HCT116 (cell line): ENCODE results near the gene RBM27. TPM values are rescaled to one million over a fixed set of nuclear protein-coding genes. Genes with fewer than 3 reads are reported as not detected.

ENCODE experiments used
- ATAC-seq: fragments of 200-7000 bp; cut with Tn5 transposase; 2 replicates; pipeline ENCODE4 v1.9.1; 2020; ENCODE audit warnings: mild to moderate bottlenecking, moderate library complexity
- BruUV-seq: library from RNA; stranded (reverse); fragments of 400-500 nt; replicated peaks from 2 replicates; lab custom pipeline; 2021; lab: Mats Ljungman, UMichigan
- CTCF ChIA-PET: fragments of 300-600 bp; sonication (Branson Sonifier 250); formaldehyde crosslinking; loops from one replicate; lab custom pipeline; 2021; ENCODE audit warnings: antibody characterized with exemption; lab: Charles Lee
- POLR2A ChIA-PET: fragments of 300-600, 350-600 bp; sonication (Branson Sonifier 250); formaldehyde crosslinking; loops from one replicate; lab custom pipeline; 2021; ENCODE audit warnings: antibody characterized with exemption; lab: Charles Lee
- RAD21 ChIA-PET, 2 experiments: fragments of 300-600 bp; sonication (Branson Sonifier 250); formaldehyde crosslinking; loops; one replicate each; lab custom pipeline; 2023; ENCODE audit warnings: low total read pairs in 2 of 2; ENCODE audit not compliant: uncharacterized antibody in 2 of 2, unreplicated experiment in 2 of 2, low non-redundant PET in 1 of 2; lab: Charles Lee
- DNase-seq: peaks from one replicate; pipeline ENCODE4 v3.0.0-alpha.2; 2010; ENCODE audit warnings: low read depth, low spot score
- H2AFZ ChIP-seq: fragments of 200-600 bp; shearing (Covaris generic), sonication (generic); 2 replicates; pipeline ENCODE4 v1.6.1; 2017; ENCODE audit warnings: low read depth, mixed run types, mixed read lengths, antibody characterized with exemption, low read length; ENCODE audit not compliant: poor library complexity, severe bottlenecking
- H3K27ac ChIP-seq: 2 replicates; pipeline ENCODE4 v1.5.1; 2012; ENCODE audit warnings: low read depth, low read length
- H3K27me3 ChIP-seq: fragments of 200-600 bp; sonication (generic); 2 replicates; pipeline ENCODE4 v1.6.1; 2016; ENCODE audit warnings: mixed run types, low read length, mixed read lengths; ENCODE audit not compliant: insufficient read depth
- H3K36me3 ChIP-seq, 2 experiments: fragments of 200-500 bp in 1 of 2; fragments of 200-600 bp in 1 of 2; sonication (Bioruptor generic) in 1 of 2; sonication (generic) in 1 of 2; 2 replicates each; pipeline versions ENCODE4 v1.5.1 to v1.6.1; 2014 to 2016; ENCODE audit warnings: low read length in 2 of 2, inconsistent platforms in 1 of 2, mixed read lengths in 1 of 2, mixed run types in 1 of 2; ENCODE audit not compliant: insufficient read depth in 2 of 2, control insufficient read depth in 1 of 2
- H3K4me1 ChIP-seq, 2 experiments: fragments of 200-600 bp in 1 of 2; sonication (generic) in 1 of 2; 2 replicates each; pipeline versions ENCODE4 v1.5.1 to v1.6.1; 2012 to 2017; ENCODE audit warnings: low read length in 2 of 2, inconsistent platforms in 1 of 2, mild to moderate bottlenecking in 1 of 2, mixed read lengths in 1 of 2, mixed run types in 1 of 2, moderate library complexity in 1 of 2; ENCODE audit not compliant: insufficient read depth in 2 of 2, control insufficient read depth in 1 of 2
- H3K4me2 ChIP-seq: fragments of 200-600 bp; sonication (generic); 2 replicates; pipeline ENCODE4 v1.6.1; 2017; ENCODE audit warnings: mixed run types, low read length, mixed read lengths
- H3K4me3 ChIP-seq, 2 experiments: fragments of 200-600 bp in 1 of 2; sonication (generic) in 1 of 2; replicated peaks in 1 of 2; 2 replicates each; pipeline ENCODE4 v1.5.1; 2011 to 2016; ENCODE audit warnings: low read length in 2 of 2, control low read depth in 1 of 2, low read depth in 1 of 2, mild to moderate bottlenecking in 1 of 2, mixed read lengths in 1 of 2, mixed run types in 1 of 2
- H3K79me2 ChIP-seq: fragments of 200-600 bp; sonication (generic); 2 replicates; pipeline ENCODE4 v1.6.1; 2017; ENCODE audit warnings: mild to moderate bottlenecking, mixed run types, low read length, moderate library complexity, mixed read lengths; ENCODE audit not compliant: insufficient read depth
- H3K9ac ChIP-seq: fragments of 200-600 bp; sonication (generic); 2 replicates; pipeline ENCODE4 v1.6.1; 2016; ENCODE audit warnings: low read length, mixed read lengths
- H3K9me2 ChIP-seq: fragments of 200-600 bp; sonication (generic), shearing (Covaris generic); 2 replicates; pipeline ENCODE4 v1.6.1; 2017; ENCODE audit warnings: mixed run types, mild to moderate bottlenecking, moderate library complexity; ENCODE audit not compliant: insufficient read depth
- H3K9me3 ChIP-seq, 2 experiments: fragments of 200-500 bp in 1 of 2; fragments of 200-600 bp in 1 of 2; sonication (Bioruptor generic) in 1 of 2; sonication (generic) in 1 of 2; 2 replicates each; pipeline ENCODE4 v1.6.1; 2014 to 2017; ENCODE audit warnings: low read length in 2 of 2, mixed read lengths in 2 of 2, inconsistent platforms in 1 of 2, low read depth in 1 of 2, mild to moderate bottlenecking in 1 of 2, mixed run types in 1 of 2, moderate library complexity in 1 of 2; ENCODE audit not compliant: control insufficient read depth in 1 of 2, insufficient read depth in 1 of 2
- H4K20me1 ChIP-seq: fragments of 200-600 bp; sonication (generic), shearing (Covaris generic); 2 replicates; pipeline ENCODE4 v1.6.1; 2017; ENCODE audit warnings: mixed run types, mild to moderate bottlenecking, moderate library complexity; ENCODE audit not compliant: insufficient read depth
- ATF3 ChIP-seq: IDR thresholded peaks from 2 replicates; pipeline ENCODE4 v1.6.1; 2012
- CBX3 ChIP-seq: IDR thresholded peaks from 2 replicates; pipeline ENCODE4 v1.6.1; 2012; ENCODE audit warnings: low read depth
- CEBPB ChIP-seq: IDR thresholded peaks from 2 replicates; pipeline ENCODE4 v1.6.1; 2012; ENCODE audit warnings: low read depth
- EGR1 ChIP-seq: IDR thresholded peaks from 2 replicates; pipeline ENCODE4 v1.6.1; 2012; ENCODE audit warnings: low read depth
- EZH2 ChIP-seq: fragments of 200-600 bp; sonication (generic); IDR thresholded peaks from 2 replicates; pipeline ENCODE4 v1.6.1; 2017; ENCODE audit warnings: antibody characterized with exemption, mixed run types
- EZH2phosphoT487 ChIP-seq: fragments of 200-600 bp; IDR thresholded peaks from 2 replicates; pipeline ENCODE4 v1.6.1; 2018; ENCODE audit warnings: antibody characterized with exemption, borderline replicate concordance
- FOSL1 ChIP-seq: IDR thresholded peaks from 2 replicates; pipeline ENCODE4 v1.6.1; 2012; ENCODE audit warnings: low read depth
- MAX ChIP-seq: IDR thresholded peaks from 2 replicates; pipeline ENCODE4 v1.6.1; 2012
- POLR2AphosphoS5 ChIP-seq: IDR thresholded peaks from 2 replicates; pipeline ENCODE4 v1.6.1; 2011; ENCODE audit warnings: mild to moderate bottlenecking, low read depth, low read length, moderate library complexity
- RAD21 ChIP-seq: IDR thresholded peaks from 2 replicates; pipeline ENCODE4 v1.6.1; 2012; ENCODE audit warnings: low read depth, mild to moderate bottlenecking
- SP1 ChIP-seq: IDR thresholded peaks from 2 replicates; pipeline ENCODE4 v1.6.1; 2012; ENCODE audit warnings: low read depth
- SRF ChIP-seq: IDR thresholded peaks from 2 replicates; pipeline ENCODE4 v1.6.1; 2012; ENCODE audit warnings: low read depth
- YY1 ChIP-seq: IDR thresholded peaks from 2 replicates; pipeline ENCODE4 v1.6.1; 2011; ENCODE audit warnings: low read length, low read depth, moderate library complexity, mild to moderate bottlenecking; ENCODE audit not compliant: insufficient replicate concordance; ENCODE audit errors: extremely low read depth
- ZFX ChIP-seq: fragments of 450-650 bp; IDR thresholded peaks from 2 replicates; pipeline ENCODE4 v1.6.1; 2017
- ZNF274 ChIP-seq: fragments of 200-500 bp; sonication (Bioruptor generic); IDR thresholded peaks from 2 replicates; pipeline ENCODE4 v1.6.1; 2014; ENCODE audit warnings: mild to moderate bottlenecking, low read depth, low read length, inconsistent platforms
- intact Hi-C: fragments of 100-400 bp; cut with micrococcal nuclease; formaldehyde crosslinking; loops from 2 replicates; pipeline ENCODE4 v1.10.0; 2022
- total RNA-seq: library from RNA; stranded (reverse); gene quantifications from one replicate; pipeline ENCODE4 v1.2.1, GENCODE V29; 2021; ENCODE audit not compliant: unreplicated experiment
- TF ChIP-seq, protein P1 (sequence below): IDR thresholded peaks from 2 replicates; pipeline ENCODE4 v1.6.1; 2011; ENCODE audit warnings: mild to moderate bottlenecking, low read length, moderate library complexity; ENCODE audit not compliant: insufficient replicate concordance; ENCODE audit errors: extremely low read depth
- TF ChIP-seq, protein P2 (sequence below): IDR thresholded peaks from 2 replicates; pipeline ENCODE4 v1.6.1; 2012; ENCODE audit warnings: low read depth

The RBM27 gene
- total RNA-seq, 1 experiment from 2014 or later = 15.2 TPM

- ChIA-PET RAD21 (no interaction called here), CTCF (no interaction called here), POLR2A (no interaction called here)
- H2AFZ ChIP-seq = no peak overlapping the region
- H3K4me1 ChIP-seq = peaks cover 5 to 20% of the 10 kb centered on the region in 2 experiments; a peak in 3 of 4 replicates
- H3K9me3 ChIP-seq = no peaks in the 10 kb centered on the region
- H3K27me3 ChIP-seq = no peaks in the 10 kb centered on the region
- ATAC-seq (no peak), DNase-seq (no peak)
- H3K9me2 ChIP-seq = no peaks in the 10 kb centered on the region
- H3K79me2 ChIP-seq = peaks cover 22% of the 10 kb centered on the region
- H3K36me3 ChIP-seq = no peaks in the 10 kb centered on the region
- H4K20me1 ChIP-seq = no peaks in the 10 kb centered on the region
- intact Hi-C loops = no loop called here
- no peak overlapping the region for H3K27ac ChIP-seq
- H3K9ac ChIP-seq = no peak overlapping the region
- TF ChIP-seq SP1 (no peak), CEBPB (no peak), EZH2 (no peak), RAD21 (no peak), MAX (no peak), SRF (no peak), EGR1 (no peak), ZNF274 (no peak), FOSL1 (no peak), ATF3 (no peak), POLR2AphosphoS5 (no peak), EZH2phosphoT487 (no peak), CBX3 (no peak), ZFX (no peak), YY1 (no peak)
- TF ChIP-seq, protein P1, sequence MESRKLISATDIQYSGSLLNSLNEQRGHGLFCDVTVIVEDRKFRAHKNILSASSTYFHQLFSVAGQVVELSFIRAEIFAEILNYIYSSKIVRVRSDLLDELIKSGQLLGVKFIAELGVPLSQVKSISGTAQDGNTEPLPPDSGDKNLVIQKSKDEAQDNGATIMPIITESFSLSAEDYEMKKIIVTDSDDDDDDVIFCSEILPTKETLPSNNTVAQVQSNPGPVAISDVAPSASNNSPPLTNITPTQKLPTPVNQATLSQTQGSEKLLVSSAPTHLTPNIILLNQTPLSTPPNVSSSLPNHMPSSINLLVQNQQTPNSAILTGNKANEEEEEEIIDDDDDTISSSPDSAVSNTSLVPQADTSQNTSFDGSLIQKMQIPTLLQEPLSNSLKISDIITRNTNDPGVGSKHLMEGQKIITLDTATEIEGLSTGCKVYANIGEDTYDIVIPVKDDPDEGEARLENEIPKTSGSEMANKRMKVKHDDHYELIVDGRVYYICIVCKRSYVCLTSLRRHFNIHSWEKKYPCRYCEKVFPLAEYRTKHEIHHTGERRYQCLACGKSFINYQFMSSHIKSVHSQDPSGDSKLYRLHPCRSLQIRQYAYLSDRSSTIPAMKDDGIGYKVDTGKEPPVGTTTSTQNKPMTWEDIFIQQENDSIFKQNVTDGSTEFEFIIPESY = no peak
- TF ChIP-seq, protein P2, sequence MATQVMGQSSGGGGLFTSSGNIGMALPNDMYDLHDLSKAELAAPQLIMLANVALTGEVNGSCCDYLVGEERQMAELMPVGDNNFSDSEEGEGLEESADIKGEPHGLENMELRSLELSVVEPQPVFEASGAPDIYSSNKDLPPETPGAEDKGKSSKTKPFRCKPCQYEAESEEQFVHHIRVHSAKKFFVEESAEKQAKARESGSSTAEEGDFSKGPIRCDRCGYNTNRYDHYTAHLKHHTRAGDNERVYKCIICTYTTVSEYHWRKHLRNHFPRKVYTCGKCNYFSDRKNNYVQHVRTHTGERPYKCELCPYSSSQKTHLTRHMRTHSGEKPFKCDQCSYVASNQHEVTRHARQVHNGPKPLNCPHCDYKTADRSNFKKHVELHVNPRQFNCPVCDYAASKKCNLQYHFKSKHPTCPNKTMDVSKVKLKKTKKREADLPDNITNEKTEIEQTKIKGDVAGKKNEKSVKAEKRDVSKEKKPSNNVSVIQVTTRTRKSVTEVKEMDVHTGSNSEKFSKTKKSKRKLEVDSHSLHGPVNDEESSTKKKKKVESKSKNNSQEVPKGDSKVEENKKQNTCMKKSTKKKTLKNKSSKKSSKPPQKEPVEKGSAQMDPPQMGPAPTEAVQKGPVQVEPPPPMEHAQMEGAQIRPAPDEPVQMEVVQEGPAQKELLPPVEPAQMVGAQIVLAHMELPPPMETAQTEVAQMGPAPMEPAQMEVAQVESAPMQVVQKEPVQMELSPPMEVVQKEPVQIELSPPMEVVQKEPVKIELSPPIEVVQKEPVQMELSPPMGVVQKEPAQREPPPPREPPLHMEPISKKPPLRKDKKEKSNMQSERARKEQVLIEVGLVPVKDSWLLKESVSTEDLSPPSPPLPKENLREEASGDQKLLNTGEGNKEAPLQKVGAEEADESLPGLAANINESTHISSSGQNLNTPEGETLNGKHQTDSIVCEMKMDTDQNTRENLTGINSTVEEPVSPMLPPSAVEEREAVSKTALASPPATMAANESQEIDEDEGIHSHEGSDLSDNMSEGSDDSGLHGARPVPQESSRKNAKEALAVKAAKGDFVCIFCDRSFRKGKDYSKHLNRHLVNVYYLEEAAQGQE = no peak
- no peak overlapping the region for H3K4me3 ChIP-seq
- H3K4me2 ChIP-seq = no peak overlapping the region
- BruUV-seq = no TSS peak
These were observed 18.2 kb upstream of the RBM27 start for GRCh38 chr5:146185161-146185560.
